GM12878 (cell line): Measurements from ENCODE around the gene AZU1. TPM values are rescaled to one million over a fixed set of nuclear protein-coding genes. Genes with fewer than 3 reads are reported as not detected.

Experiments used
- ATAC-seq: fragments of 200-7000 bp; cut with Tn5 transposase; 3 replicates; pipeline ENCODE4 v1.9.1; 2020; ENCODE audit warnings: mild to moderate bottlenecking, moderate library complexity
- BruUV-seq: library from RNA; stranded (reverse); fragments of 400-500 nt; replicated peaks from 2 replicates; lab custom pipeline; 2021; lab: Mats Ljungman, UMichigan
- CTCF ChIA-PET: fragments of 300-600 bp; sonication (Branson Sonifier 250); formaldehyde crosslinking; extraction: SDS; loops from one replicate; lab custom pipeline; 2021; ENCODE audit warnings: inconsistent platforms; lab: Yijun Ruan, JAX
- POLR2A ChIA-PET: fragments of 350-600 bp; formaldehyde crosslinking; extraction: SDS; loops from one replicate; lab custom pipeline; 2021; ENCODE audit warnings: inconsistent platforms; lab: Charles Lee
- RAD21 ChIA-PET: fragments of 300-600 bp; sonication (Branson Sonifier 250); formaldehyde crosslinking; loops from one replicate; lab custom pipeline; 2023; ENCODE audit warnings: antibody characterized with exemption; ENCODE audit not compliant: unreplicated experiment; lab: Charles Lee
- SMC1A ChIA-PET: fragments of 300-600 bp; sonication (Branson Sonifier 250); formaldehyde crosslinking; loops from one replicate; lab custom pipeline; 2023; ENCODE audit not compliant: unreplicated experiment, uncharacterized antibody; lab: Charles Lee
- DNase-seq: peaks from one replicate; pipeline ENCODE4 v3.0.0-alpha.2; 2011; ENCODE audit warnings: low read depth, low spot score
- FAIRE-seq: peaks from 3 replicates; lab custom pipeline; 2011; peaks lifted over from hg19 to GRCh38; lab: Jason Lieb, UNC
- H2AFZ ChIP-seq: 2 replicates; pipeline ENCODE4 v1.6.0; 2011; ENCODE audit warnings: low read depth, low read length, control low read depth; ENCODE audit not compliant: control insufficient read depth
- H3K27ac ChIP-seq: 2 replicates; pipeline ENCODE4 v1.5.1; 2011; ENCODE audit warnings: control low read depth; ENCODE audit not compliant: control insufficient read depth, insufficient read depth
- H3K27me3 ChIP-seq, 2 experiments: replicated peaks in 1 of 2; 2 replicates each; pipeline versions ENCODE4 v1.6.0 to v1.6.1; 2011; ENCODE audit warnings: low read length in 1 of 2; ENCODE audit not compliant: control insufficient read depth in 2 of 2, insufficient read depth in 2 of 2
- H3K36me3 ChIP-seq, 2 experiments: 2 replicates each; pipeline ENCODE4 v1.5.1; 2011; ENCODE audit warnings: low read length in 1 of 2; ENCODE audit not compliant: control insufficient read depth in 2 of 2, insufficient read depth in 2 of 2
- H3K4me1 ChIP-seq: 2 replicates; pipeline ENCODE4 v1.6.1; 2011; ENCODE audit warnings: mild to moderate bottlenecking, low read length, moderate library complexity, mixed read lengths; ENCODE audit not compliant: control insufficient read depth, insufficient read depth
- H3K4me2 ChIP-seq: 2 replicates; pipeline ENCODE4 v1.6.0; 2011; ENCODE audit warnings: control low read depth; ENCODE audit not compliant: control insufficient read depth, insufficient read depth
- H3K4me3 ChIP-seq: fragments of 200-600 bp; sonication (generic); 2 replicates; pipeline ENCODE4 v1.5.1; 2016
- H3K79me2 ChIP-seq: 2 replicates; pipeline ENCODE4 v1.6.0; 2011; ENCODE audit warnings: low read length; ENCODE audit not compliant: control insufficient read depth, insufficient read depth
- H3K9ac ChIP-seq: 2 replicates; pipeline ENCODE4 v1.8.0; 2011; ENCODE audit warnings: low read length, control low read depth, mixed read lengths; ENCODE audit not compliant: control insufficient read depth, insufficient read depth
- H3K9me3 ChIP-seq: replicated peaks from 3 replicates; pipeline ENCODE4 v1.5.1; 2011; ENCODE audit warnings: mild to moderate bottlenecking, low read length; ENCODE audit not compliant: control insufficient read depth, insufficient read depth
- H4K20me1 ChIP-seq: 2 replicates; pipeline ENCODE4 v1.6.0; 2011; ENCODE audit not compliant: control insufficient read depth, insufficient read depth
- BMI1 ChIP-seq: fragments of 450-650 bp; IDR thresholded peaks from 2 replicates; pipeline ENCODE4 v1.6.1; 2016; ENCODE audit warnings: mild to moderate bottlenecking, moderate library complexity, borderline replicate concordance
- CBFB ChIP-seq: IDR thresholded peaks from 2 replicates; pipeline ENCODE4 v1.6.1; 2016; ENCODE audit warnings: antibody characterized with exemption, low read depth
- CEBPB ChIP-seq, 2 experiments: fragments of 150-350 bp in 1 of 2; IDR thresholded peaks; 2 replicates each; pipeline ENCODE4 v1.6.1; 2012 to 2014; ENCODE audit warnings: low read depth in 2 of 2, low read length in 2 of 2, borderline replicate concordance in 1 of 2, inconsistent platforms in 1 of 2
- DPF2 ChIP-seq: fragments of 450-650 bp; IDR thresholded peaks from 2 replicates; pipeline ENCODE4 v1.6.1; 2017; ENCODE audit warnings: mild to moderate bottlenecking
- HDGF ChIP-seq: fragments of 450-650 bp; IDR thresholded peaks from 2 replicates; pipeline ENCODE4 v1.6.1; 2016; ENCODE audit warnings: antibody characterized with exemption
- IKZF1 ChIP-seq: fragments of 450-650 bp; conservative IDR thresholded peaks from 2 replicates; pipeline ENCODE4 v1.6.1; 2017; ENCODE audit warnings: antibody characterized with exemption, mild to moderate bottlenecking
- NFYA ChIP-seq: IDR thresholded peaks from 2 replicates; pipeline ENCODE4 v1.6.1; 2011; ENCODE audit warnings: low read depth, mild to moderate bottlenecking, low read length, improper control_type of control experiment, borderline replicate concordance
- ZNF207 ChIP-seq: fragments of 450-650 bp; IDR thresholded peaks from 2 replicates; pipeline ENCODE4 v1.6.1; 2014; ENCODE audit warnings: antibody characterized with exemption, mild to moderate bottlenecking, borderline replicate concordance
- WGBS: methylation state at CpG from one replicate; pipeline ENCODE4 v1.1.6; 2016; ENCODE audit warnings: low lambda C conversion rate; ENCODE audit not compliant: insufficient replicate concordance, insufficient coverage; ENCODE audit errors: missing lambda C conversion rate; 5-methylcytosine and 5-hydroxymethylcytosine counted together
- in situ Hi-C: fragments of 300-500 bp; cut with MboI; formaldehyde crosslinking; loops from 9 replicates; pipeline ENCODE4 v1.14.3; 2018; ENCODE audit warnings: mixed read lengths
- intact Hi-C: fragments of 100-400 bp; cut with micrococcal nuclease; formaldehyde crosslinking; loops from one replicate; pipeline ENCODE4 v1.14.2; 2022; ENCODE audit not compliant: unreplicated experiment
- polyA plus RNA-seq, 11 experiments: library from polyadenylated mRNA; depleted of rRNA in 4 of 11; unstranded in 6 of 11; stranded (reverse) in 5 of 11; fragments of >200 nt; fragmentation: Nextera tagmentation in 4 of 11; fragmentation: Illumina TruSeq in 1 of 11; extraction: Ambion mirVana in 4 of 11; extraction: Trizol in 1 of 11; gene quantifications; 1 replicate in 1 of 11; 2 replicates in 10 of 11; pipeline versions ENCODE4 v1.2.1 to v1.2.3, GENCODE V29; 2011 to 2016; ENCODE audit warnings: inconsistent platforms in 2 of 11, missing spikeins in 2 of 11, low read depth in 1 of 11
- total RNA-seq, 4 experiments: library from RNA; depleted of rRNA in 3 of 4; stranded (reverse); fragments of >200 nt in 3 of 4; fragmentation: Illumina TruSeq in 1 of 4; extraction: Trizol in 1 of 4; gene quantifications; 2 replicates each; pipeline versions ENCODE4 v1.2.1 to v1.2.3, GENCODE V29; 2013 to 2021
- TF ChIP-seq, protein P1 (sequence below), 3 experiments: IDR thresholded peaks in 2 of 3; conservative IDR thresholded peaks in 1 of 3; 2 replicates each; pipeline ENCODE4 v1.5.1; 2011; ENCODE audit warnings: low read depth in 3 of 3, low read length in 3 of 3, mild to moderate bottlenecking in 3 of 3, control low read depth in 2 of 3, moderate library complexity in 2 of 3, inconsistent platforms in 1 of 3, mixed read lengths in 1 of 3; ENCODE audit not compliant: control insufficient read depth in 2 of 3, insufficient read depth in 1 of 3; ENCODE audit errors: extremely low read depth in 1 of 3
- TF ChIP-seq, protein P2 (sequence below): fragments of 450-650 bp; IDR thresholded peaks from 2 replicates; pipeline ENCODE4 v1.6.1; 2017; ENCODE audit warnings: borderline replicate concordance

Gene AZU1
- total and polyA plus RNA-seq, 10 of the 15 experiments (the other 5 are each of a cell fraction or from before 2014, with no cell fraction given): not detected

DNA sequence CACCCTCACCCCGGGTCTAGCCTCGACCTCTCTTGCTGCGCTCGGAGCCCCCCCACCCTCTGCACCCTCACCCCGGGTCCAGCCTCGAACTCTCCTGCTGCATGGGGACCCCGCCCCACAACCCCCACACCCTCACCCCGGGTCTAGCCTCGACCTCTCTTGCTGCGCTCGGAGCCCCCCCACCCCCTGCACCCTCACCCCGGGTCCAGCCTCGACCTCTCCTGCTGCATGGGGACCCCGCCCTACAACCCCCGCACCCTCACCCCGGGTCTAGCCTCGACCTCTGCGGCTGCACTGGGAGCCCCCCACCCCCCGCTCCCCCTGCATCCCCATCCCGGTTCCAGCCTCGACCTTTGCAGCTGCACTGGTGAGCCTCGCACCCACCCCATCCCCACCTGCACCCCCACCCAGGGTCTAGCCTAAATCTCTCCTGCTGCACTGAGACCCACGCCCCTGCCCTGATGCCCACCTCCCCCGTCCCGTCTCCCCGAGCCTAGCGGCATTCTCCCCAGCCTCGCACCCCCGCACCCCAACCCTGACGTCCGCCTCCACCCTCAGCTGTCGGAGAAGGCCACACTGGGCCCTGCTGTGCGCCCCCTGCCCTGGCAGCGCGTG lies 33.6 kb downstream of the AZU1 start:
- intact Hi-C loops: loop anchor here (5.0 kb wide), 1 partner anchor 136 kb away; no protein-coding TSS in a partner anchor
- H3K27ac ChIP-seq: no peak overlapping the region
- no peak overlapping the region for H3K4me2 ChIP-seq
- no peak overlapping the region for H2AFZ ChIP-seq
- ChIA-PET POLR2A (no interaction called here), CTCF (no interaction called here), SMC1A (no interaction called here), RAD21 (interaction anchor here (4.5 kb wide), 1 partner anchor 58 kb away, joined by 46 read pairs; no protein-coding TSS in a partner anchor)
- no peaks in the 10 kb centered on the region for H3K79me2 ChIP-seq
- H3K4me1 ChIP-seq: peaks cover 10% of the 10 kb centered on the region
- no CpG with 5 or more reads among the region's 35 CpGs for WGBS
- H3K9me3 ChIP-seq: no peaks in the 10 kb centered on the region
- no peak overlapping the region for H3K4me3 ChIP-seq
- no TSS peak for BruUV-seq
- no peaks in the 10 kb centered on the region for H3K36me3 ChIP-seq
- DNase-seq: no peak
- in situ Hi-C loops: no loop called here
- no peaks in the 10 kb centered on the region for H4K20me1 ChIP-seq
- FAIRE-seq: no peak
- no peaks in the 10 kb centered on the region; a peak in 1 of 4 replicates for H3K27me3 ChIP-seq
- no peak overlapping the region for H3K9ac ChIP-seq
- ATAC-seq: no peak
- TF ChIP-seq DPF2 (0 out of 2 replicates have a peak, but pooled peaks have one; percentile 28), NFYA (no peak), BMI1 (no peak)

DNA sequence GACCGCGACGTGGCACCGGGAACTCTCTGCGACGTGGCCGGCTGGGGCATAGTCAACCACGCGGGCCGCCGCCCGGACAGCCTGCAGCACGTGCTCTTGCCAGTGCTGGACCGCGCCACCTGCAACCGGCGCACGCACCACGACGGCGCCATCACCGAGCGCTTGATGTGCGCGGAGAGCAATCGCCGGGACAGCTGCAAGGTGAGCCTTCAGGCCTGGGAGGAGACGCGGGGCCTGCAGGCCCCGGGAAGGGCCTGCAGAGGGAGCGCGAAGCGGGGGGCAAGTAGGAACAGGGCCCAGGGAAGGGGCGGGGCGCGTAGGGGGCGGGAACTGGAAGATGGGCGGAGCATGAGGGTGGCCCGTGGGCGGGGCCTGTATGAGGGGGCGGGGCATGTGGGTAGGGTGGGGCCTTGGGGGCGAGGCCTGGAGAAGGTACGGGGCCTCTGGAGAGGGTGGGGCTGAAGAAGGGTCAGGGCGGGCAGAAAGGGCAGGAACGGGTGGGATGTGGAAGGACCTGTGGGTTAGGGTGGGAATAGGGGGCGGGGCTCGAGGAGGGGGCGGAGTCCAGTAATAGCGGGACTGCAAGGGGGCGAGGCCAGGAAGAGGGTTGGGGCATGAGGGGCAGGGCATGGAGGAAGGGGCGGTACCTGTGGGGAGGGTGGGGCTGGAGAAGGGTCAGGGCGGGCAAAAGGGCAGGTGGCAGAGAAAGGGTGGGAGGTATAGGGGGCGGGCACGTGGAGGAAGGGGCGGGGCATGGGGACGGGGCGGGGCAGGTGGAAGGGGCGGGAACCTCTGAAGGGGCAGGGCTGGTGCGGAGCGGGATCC lies 34.3 kb downstream of the AZU1 start:
- intact Hi-C loops: loop anchor here (2.0 to 5.0 kb wide), 3 partner anchors 91 to 135 kb away; partner anchors contain the start of gene WDR18
- BruUV-seq: no TSS peak
- Histone ChIP-seq H3K4me2 (0 out of 2 replicates have a peak overlapping the region, but pooled peaks have one; percentile 66), H3K9me3 (no peaks in the 10 kb centered on the region), H3K9ac (no peak overlapping the region), H3K4me1 (peaks cover 10% of the 10 kb centered on the region), H3K27ac (no peak overlapping the region), H3K36me3 (no peaks in the 10 kb centered on the region), H3K4me3 (peak overlapping the region; percentile 16; the same call in 1 of the 2 replicates), H3K27me3 (no peaks in the 10 kb centered on the region; a peak in 1 of 4 replicates), H2AFZ (no peak overlapping the region), H4K20me1 (no peaks in the 10 kb centered on the region), H3K79me2 (no peaks in the 10 kb centered on the region)
- in situ Hi-C loops: no loop called here
- no peak for FAIRE-seq
- ChIA-PET POLR2A (interaction anchor here (0.9 to 1.3 kb wide), 2 partner anchors 58 to 88 kb away, joined by 3 to 4 read pairs; no protein-coding TSS in a partner anchor), CTCF (interaction anchor here (1.9 to 2.8 kb wide), 9 partner anchors 31 to 123 kb away, joined by 5 to 50 read pairs (median 24); partner anchors contain the start of genes KISS1R, MED16, RNU6-9 and WDR18), RAD21 (interaction anchor here (2.5 to 4.5 kb wide), 3 partner anchors 46 to 62 kb away, joined by 22 to 46 read pairs (median 30); no protein-coding TSS in a partner anchor), SMC1A (interaction anchor here (2.1 kb wide), 3 partner anchors 45 to 122 kb away, joined by 12 to 15 read pairs (median 12); partner anchors contain the start of gene WDR18)
- DNase-seq: no peak
- peak; percentile 61 for ATAC-seq
- 89% methylated on average over 15 of the region's 60 CpGs for WGBS
- TF ChIP-seq, protein P1, sequence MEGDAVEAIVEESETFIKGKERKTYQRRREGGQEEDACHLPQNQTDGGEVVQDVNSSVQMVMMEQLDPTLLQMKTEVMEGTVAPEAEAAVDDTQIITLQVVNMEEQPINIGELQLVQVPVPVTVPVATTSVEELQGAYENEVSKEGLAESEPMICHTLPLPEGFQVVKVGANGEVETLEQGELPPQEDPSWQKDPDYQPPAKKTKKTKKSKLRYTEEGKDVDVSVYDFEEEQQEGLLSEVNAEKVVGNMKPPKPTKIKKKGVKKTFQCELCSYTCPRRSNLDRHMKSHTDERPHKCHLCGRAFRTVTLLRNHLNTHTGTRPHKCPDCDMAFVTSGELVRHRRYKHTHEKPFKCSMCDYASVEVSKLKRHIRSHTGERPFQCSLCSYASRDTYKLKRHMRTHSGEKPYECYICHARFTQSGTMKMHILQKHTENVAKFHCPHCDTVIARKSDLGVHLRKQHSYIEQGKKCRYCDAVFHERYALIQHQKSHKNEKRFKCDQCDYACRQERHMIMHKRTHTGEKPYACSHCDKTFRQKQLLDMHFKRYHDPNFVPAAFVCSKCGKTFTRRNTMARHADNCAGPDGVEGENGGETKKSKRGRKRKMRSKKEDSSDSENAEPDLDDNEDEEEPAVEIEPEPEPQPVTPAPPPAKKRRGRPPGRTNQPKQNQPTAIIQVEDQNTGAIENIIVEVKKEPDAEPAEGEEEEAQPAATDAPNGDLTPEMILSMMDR (IDR thresholded peaks at IDR 0.05 in 2 of 3, conservative IDR thresholded peaks at IDR 0.05 in 1 of 3; ENCODE audit: control insufficient read depth in 2 of 3, extremely low read depth in 1 of 3, insufficient read depth in 1 of 3, low read depth in 3 of 3, low read length in 3 of 3): peak in 2 of 3 experiments; percentile 29 to 63; a peak in 4 of 6 replicates
- TF ChIP-seq CBFB (no peak), ZNF207 (no peak), HDGF (no peak), CEBPB (IDR thresholded peaks at IDR 0.05; ENCODE audit: borderline replicate concordance in 1 of 2, low read depth in 2 of 2, low read length in 2 of 2) (no peak), IKZF1 (0 out of 2 replicates have a peak, but pooled peaks have one; percentile 19)
- TF ChIP-seq, protein P2, sequence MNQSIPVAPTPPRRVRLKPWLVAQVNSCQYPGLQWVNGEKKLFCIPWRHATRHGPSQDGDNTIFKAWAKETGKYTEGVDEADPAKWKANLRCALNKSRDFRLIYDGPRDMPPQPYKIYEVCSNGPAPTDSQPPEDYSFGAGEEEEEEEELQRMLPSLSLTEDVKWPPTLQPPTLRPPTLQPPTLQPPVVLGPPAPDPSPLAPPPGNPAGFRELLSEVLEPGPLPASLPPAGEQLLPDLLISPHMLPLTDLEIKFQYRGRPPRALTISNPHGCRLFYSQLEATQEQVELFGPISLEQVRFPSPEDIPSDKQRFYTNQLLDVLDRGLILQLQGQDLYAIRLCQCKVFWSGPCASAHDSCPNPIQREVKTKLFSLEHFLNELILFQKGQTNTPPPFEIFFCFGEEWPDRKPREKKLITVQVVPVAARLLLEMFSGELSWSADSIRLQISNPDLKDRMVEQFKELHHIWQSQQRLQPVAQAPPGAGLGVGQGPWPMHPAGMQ: no peak
